ENCODE results near the gene FAM229B. TPM values are rescaled to one million over a fixed set of nuclear protein-coding genes. Genes with fewer than 3 reads are reported as not detected.

FAM229B gene
- total and polyA plus RNA-seq, 2 experiments from 2014 or later: 12.0 to 57.3 TPM

DNA sequence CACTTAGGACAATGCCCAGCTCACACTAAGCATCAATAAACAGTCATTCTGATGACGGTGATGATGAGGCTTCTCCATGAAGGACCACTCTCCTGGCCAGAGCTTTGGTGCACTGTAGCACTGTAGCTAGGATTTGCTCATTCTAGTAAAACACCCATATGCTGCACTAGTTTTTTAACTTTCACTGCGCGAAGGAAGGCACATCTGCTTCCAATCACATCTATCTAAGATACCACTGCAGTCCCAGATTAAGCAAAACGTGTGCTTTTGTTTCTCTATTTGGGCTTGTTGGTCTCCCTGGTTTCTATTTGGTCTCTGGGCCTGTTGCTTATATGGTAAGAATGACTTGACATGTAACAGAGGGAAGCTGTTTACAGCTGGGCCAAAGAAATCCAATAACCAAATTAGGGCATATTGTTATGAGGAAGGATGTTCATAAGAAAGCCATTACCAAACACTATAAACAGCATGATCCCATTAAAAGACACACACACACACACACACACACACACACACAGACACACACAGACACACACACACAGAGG lies 62.4 kb downstream of the FAM229B start:
- TF ChIP-seq EZH2phosphoT487 (IDR thresholded peaks at IDR 0.05; ENCODE audit: insufficient read depth, low read depth): no peak
- no peak for TF ChIP-seq EZH2 (IDR thresholded peaks at IDR 0.05; ENCODE audit: insufficient read depth, poor library complexity, severe bottlenecking)
- Histone ChIP-seq H3K27me3 (replicated peaks; ENCODE audit: insufficient read depth) (no peaks in the 10 kb centered on the region), H3F3A (ENCODE audit: insufficient read depth) (peaks cover 89% of the 10 kb centered on the region), H3K36me3 (ENCODE audit: low read depth) (peaks cover 89% of the 10 kb centered on the region), H3K4me1 (ENCODE audit: insufficient read depth) (peaks cover 54% of the 10 kb centered on the region), H4K20me1 (ENCODE audit: insufficient read depth) (no peaks in the 10 kb centered on the region), H3K9me3 (ENCODE audit: low read depth) (no peaks in the 10 kb centered on the region), H3K4me2 (ENCODE audit: unreplicated experiment) (peak overlapping the region; percentile 42), H3K9me2 (ENCODE audit: insufficient read depth) (no peaks in the 10 kb centered on the region), H3K27ac (peak overlapping the region; percentile 92), H2AFZ (no peak overlapping the region), H3K4me3 (no peak overlapping the region), H3K79me2 (ENCODE audit: insufficient read depth) (no peaks in the 10 kb centered on the region), H3K9ac (peak overlapping the region; percentile 65)
- 7 to 10% methylated on average over 4 of the region's 4 CpGs for WGBS, 2 experiments (ENCODE audit: low coverage in 1 of 2, low lambda C conversion rate in 2 of 2, missing lambda C conversion rate in 2 of 2)
- DNase-seq: peak; percentile 84
- in situ Hi-C loops (cut with MboI): no loop called here

DNA sequence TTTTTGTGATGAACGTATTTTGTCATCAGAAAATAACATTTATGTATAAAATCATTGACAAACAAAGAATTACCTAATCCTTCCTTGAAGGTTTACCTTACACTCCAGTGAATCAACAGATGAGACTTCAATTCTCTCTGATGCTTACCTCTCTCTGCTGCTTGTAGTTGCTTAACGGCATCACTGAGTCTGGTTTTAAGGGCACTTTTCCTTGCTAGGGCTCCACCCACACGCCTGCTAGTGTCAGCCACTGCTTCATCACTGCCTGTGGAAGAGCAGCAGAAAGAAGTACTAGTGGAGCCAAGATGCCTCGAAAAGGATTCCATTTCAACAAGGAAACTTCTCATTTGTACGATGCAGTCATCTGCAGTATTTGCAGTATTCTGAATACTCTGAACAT lies 63.0 kb downstream of the FAM229B start:
- peak overlapping the region; percentile 42 for H3K4me2 ChIP-seq (ENCODE audit: unreplicated experiment)

More for the DNA sequence above, 63.0 kb downstream of the FAM229B start:
- TF ChIP-seq EZH2phosphoT487 (IDR thresholded peaks at IDR 0.05; ENCODE audit: insufficient read depth, low read depth) (no peak), EZH2 (IDR thresholded peaks at IDR 0.05; ENCODE audit: insufficient read depth, poor library complexity, severe bottlenecking) (no peak)
- peak overlapping the region; percentile 32; the same call in 1 of the 2 replicates for H2AFZ ChIP-seq
- H4K20me1 ChIP-seq (ENCODE audit: insufficient read depth): no peaks in the 10 kb centered on the region
- peaks cover 90% of the 10 kb centered on the region for H3F3A ChIP-seq (ENCODE audit: insufficient read depth)
- in situ Hi-C loops (cut with MboI): no loop called here
- peak; percentile 85 for DNase-seq
- H3K27ac ChIP-seq: peak overlapping the region; percentile 92
- peak overlapping the region; percentile 65 for H3K9ac ChIP-seq
- H3K36me3 ChIP-seq (ENCODE audit: low read depth): peaks cover 89% of the 10 kb centered on the region
- no peaks in the 10 kb centered on the region for H3K79me2 ChIP-seq (ENCODE audit: insufficient read depth)
- H3K4me1 ChIP-seq (ENCODE audit: insufficient read depth): peaks cover 59% of the 10 kb centered on the region
- no peaks in the 10 kb centered on the region for H3K9me2 ChIP-seq (ENCODE audit: insufficient read depth)
- H3K27me3 ChIP-seq (replicated peaks; ENCODE audit: insufficient read depth): no peaks in the 10 kb centered on the region
- H3K9me3 ChIP-seq (ENCODE audit: low read depth): no peaks in the 10 kb centered on the region
- 3 to 9% methylated on average over 5 of the region's 5 CpGs for WGBS, 2 experiments (ENCODE audit: low coverage in 1 of 2, low lambda C conversion rate in 2 of 2, missing lambda C conversion rate in 2 of 2)
- H3K4me3 ChIP-seq: no peak overlapping the region

Other genes starting within 250 kb of the FAM229B start
- gene FYN, start 214.1 kb upstream of the FAM229B start, total RNA-seq (2014; rRNA removed; shearing (Covaris generic)): 166 and 177 TPM in 2 replicates
- gene FYN, start 214.1 kb upstream of the FAM229B start, polyA plus RNA-seq (2016; fragmentation: Nextera tagmentation; extraction: Ambion mirVana): 55.6 and 58.6 TPM in 2 replicates
- not detected in 2 replicates for gene CCN6, start 33.5 kb upstream of the FAM229B start, total RNA-seq (2014; rRNA removed; shearing (Covaris generic))
- gene CCN6, start 33.5 kb upstream of the FAM229B start, polyA plus RNA-seq (2016; fragmentation: Nextera tagmentation; extraction: Ambion mirVana): 0.48 and 0.57 TPM in 2 replicates
- gene TUBE1, start 109 bp upstream of the FAM229B start, total RNA-seq (2014; rRNA removed; shearing (Covaris generic)): 42.7 and 54.9 TPM in 2 replicates
- gene TUBE1, start 109 bp upstream of the FAM229B start, polyA plus RNA-seq (2016; fragmentation: Nextera tagmentation; extraction: Ambion mirVana): 39.0 and 41.5 TPM in 2 replicates
- gene LAMA4, start 167.0 kb downstream of the FAM229B start, total RNA-seq (2014; rRNA removed; shearing (Covaris generic)): 429 and 440 TPM in 2 replicates
- gene LAMA4, start 167.0 kb downstream of the FAM229B start, polyA plus RNA-seq (2016; fragmentation: Nextera tagmentation; extraction: Ambion mirVana): 331 and 339 TPM in 2 replicates